ENCODE data around the gene IL18RAP. TPM values are rescaled to one million over a fixed set of nuclear protein-coding genes. Genes with fewer than 3 reads are reported as not detected.

Gene IL18RAP
- total RNA-seq, 1 donor from 2014 or later: 1.2 TPM

- no peaks in the 10 kb centered on the region for H3K27me3 Mint-ChIP-seq
- TF ChIP-seq CTCF (conservative IDR thresholded peaks at IDR 0.05): no peak
- DNase-seq (ENCODE audit: extremely low spot score, unreplicated experiment): no peak
- H3K9me3 Mint-ChIP-seq: peaks cover 4% of the 10 kb centered on the region
- H3K4me1 Mint-ChIP-seq (ENCODE audit: unreplicated experiment): no peaks in the 10 kb centered on the region
- H3K27ac Mint-ChIP-seq: no peak overlapping the region
- H3K4me3 Mint-ChIP-seq: no peak overlapping the region
- H3K36me3 Mint-ChIP-seq: no peaks in the 10 kb centered on the region
Observed at GRCh38 chr2:102498414-102498813, 75.5 kb downstream of the IL18RAP start.

- no peaks in the 10 kb centered on the region for H3K27me3 Mint-ChIP-seq
- no peak for DNase-seq (ENCODE audit: extremely low spot score, unreplicated experiment)
- no peaks in the 10 kb centered on the region for H3K4me1 Mint-ChIP-seq (ENCODE audit: unreplicated experiment)
- H3K4me3 Mint-ChIP-seq: no peak overlapping the region
- no peak overlapping the region for H3K27ac Mint-ChIP-seq
- TF ChIP-seq CTCF (conservative IDR thresholded peaks at IDR 0.05): no peak
- H3K36me3 Mint-ChIP-seq: no peaks in the 10 kb centered on the region
- H3K9me3 Mint-ChIP-seq: peaks cover 4% of the 10 kb centered on the region
Observed at GRCh38 chr2:102499558-102499957, 76.6 kb downstream of the IL18RAP start.

Small RNA genes within 50 kb of the gene (microRNA-seq; reads per million reads assigned to microRNA genes)
- gene MIR4772: 0.83 reads per million

Other genes with a start within 250 kb of the IL18RAP start
- 1.0 and 2.0 TPM in 2 replicates for gene IL1RL2, start 236.1 kb upstream of the IL18RAP start, total RNA-seq (ENCODE audit: low replicate concordance)
- gene IL1RL1, start 111.6 kb upstream of the IL18RAP start, total RNA-seq (ENCODE audit: low replicate concordance): not detected in 2 replicates
- gene IL18R1, start 67.4 kb upstream of the IL18RAP start, total RNA-seq (ENCODE audit: low replicate concordance): 5.8 and 9.8 TPM in 2 replicates
- 3.1 and 7.9 TPM in 2 replicates for gene SLC9A4, start 50.1 kb downstream of the IL18RAP start, total RNA-seq (ENCODE audit: low replicate concordance)
- 6.3 and 10.0 TPM in 2 replicates for gene SLC9A2, start 196.4 kb downstream of the IL18RAP start, total RNA-seq (ENCODE audit: low replicate concordance)

Measured in type B pancreatic cell (in vitro differentiated cells).